GM21737 (cell line): ENCODE data around the gene KLK13.

Experiments used
- ATAC-seq: cut with Tn5 transposase; IDR thresholded peaks from one replicate; pipeline ENCODE4 v1.9.1; 2021; ENCODE audit warnings: mild to moderate bottlenecking, moderate library complexity; ENCODE audit not compliant: unreplicated experiment

Gene KLK13

DNA sequence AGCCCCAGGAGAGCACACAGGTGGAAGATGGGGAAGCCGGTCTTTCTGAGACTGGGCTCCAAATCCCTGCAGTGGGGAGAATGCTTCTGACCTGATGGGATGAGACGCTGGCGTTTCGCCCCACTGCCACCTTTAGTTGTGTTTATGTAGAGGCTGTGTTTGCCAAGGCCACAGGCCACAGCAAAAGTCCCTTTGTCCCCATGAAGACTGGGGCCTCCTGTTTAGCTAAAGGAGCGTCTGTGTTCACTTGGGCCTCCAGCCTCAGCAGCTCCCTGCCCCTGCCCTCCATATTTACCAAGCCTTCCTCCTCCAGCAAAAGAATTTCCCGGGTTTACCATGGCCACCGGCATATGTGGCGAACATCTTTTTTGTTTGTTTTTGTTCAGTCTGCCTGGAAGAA lies 28.2 kb upstream of the KLK13 start:
- ATAC-seq = no peak

DNA sequence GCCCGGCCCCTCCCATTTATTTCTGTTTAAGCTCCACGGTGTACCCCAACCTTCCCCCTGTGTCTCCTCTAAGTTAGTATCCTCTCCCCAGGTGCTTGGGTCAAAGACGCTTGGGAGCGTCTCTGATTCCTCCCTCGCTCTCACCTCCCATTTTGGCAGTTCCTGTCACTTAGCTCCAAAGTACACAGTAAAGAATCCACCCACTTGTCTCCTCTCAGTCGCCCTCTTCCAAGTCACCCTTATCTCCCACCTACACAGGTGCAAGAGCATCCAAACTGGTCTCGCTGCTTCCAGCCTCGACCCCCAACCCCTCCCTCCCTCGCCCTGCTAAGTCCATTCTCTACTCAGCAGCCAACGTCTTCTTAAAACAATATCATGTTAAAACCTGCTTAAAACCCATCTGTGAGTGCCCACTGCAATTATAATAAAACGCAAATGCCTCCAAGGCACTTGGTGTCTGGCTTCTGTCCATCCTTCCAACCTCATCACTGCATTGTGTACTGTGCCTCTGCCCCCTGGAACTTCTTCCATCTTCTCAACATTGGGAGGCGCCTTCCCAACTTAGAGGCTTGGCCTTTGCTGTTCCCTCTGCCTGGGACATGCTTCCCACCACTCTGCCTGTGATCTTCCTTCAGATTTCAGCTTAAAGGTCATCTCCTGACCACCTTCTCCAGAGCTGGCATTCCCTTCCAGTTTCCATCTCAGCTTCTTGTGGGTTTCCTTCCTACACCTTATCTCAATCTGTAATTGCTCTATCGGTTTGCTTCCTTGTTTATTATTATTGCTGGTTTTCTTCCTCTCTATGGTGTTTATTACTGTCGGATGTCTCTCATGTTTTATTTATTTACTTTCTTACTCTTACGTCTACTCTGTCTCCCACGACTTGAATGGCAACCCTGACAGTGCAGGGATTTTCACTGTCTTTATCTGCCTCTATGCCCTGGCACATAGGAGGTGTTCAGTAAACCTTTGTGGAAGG lies 27.3 kb upstream of the KLK13 start:
- no peak for ATAC-seq

DNA sequence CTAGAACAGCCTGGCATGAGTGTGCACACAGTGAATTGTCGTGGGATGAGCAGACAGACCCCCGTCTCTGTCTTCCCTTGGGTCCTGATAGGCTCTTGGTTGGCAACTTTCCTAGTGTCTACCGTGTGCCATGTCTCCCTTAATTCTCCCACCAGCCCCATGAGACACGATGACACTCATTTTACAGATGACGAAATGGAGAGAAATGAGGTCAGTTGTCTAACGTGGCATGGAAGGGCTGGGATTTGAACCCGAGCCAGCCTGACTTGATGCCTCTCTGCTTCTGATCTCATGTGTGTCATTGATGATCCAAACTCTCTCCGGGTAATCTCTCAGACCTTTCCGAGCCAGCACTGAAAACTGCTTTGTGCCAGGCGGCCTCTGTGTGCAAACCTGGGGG lies 26.2 kb upstream of the KLK13 start:
- ATAC-seq = no peak

DNA sequence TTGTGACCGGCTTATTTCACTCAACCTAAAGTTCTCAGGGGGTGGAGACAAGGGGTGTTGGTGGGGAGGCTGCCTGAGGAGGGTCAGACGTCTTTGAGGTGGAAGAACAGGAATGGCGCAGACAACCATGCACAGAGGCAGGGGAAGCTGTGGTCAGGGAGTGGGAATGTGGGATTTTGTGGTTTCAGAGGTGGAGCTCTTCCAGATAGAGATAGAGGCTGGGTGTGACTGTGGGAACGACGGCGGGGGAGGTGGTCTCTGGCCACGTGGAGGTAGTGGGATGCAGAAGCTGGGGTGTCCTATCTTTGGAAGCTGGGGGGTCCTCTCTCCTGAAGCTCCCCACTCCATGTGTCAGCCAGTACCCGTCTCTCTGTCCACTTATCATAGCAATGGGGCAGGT lies 25.6 kb upstream of the KLK13 start:
- no peak for ATAC-seq

DNA sequence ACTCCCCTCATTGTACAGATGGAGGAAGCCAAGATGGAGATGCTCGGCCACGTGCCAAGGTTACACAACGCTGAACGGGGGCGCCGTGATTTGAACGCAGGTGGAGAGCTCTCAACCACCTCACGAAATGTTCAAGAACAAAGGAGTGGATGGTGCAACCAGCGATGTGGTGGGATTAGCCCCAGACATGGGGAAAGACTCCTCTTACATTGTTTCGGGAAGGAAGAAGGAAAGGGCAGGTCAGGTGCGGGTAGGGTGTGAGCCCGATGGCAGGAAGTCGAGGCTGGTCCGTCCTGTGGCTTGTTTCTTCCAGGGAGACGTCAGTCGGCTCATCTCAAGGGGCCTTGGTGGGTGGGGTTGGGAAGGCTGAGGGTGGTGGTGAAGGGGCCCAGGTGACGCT lies 24.9 kb upstream of the KLK13 start:
- no peak for ATAC-seq

DNA sequence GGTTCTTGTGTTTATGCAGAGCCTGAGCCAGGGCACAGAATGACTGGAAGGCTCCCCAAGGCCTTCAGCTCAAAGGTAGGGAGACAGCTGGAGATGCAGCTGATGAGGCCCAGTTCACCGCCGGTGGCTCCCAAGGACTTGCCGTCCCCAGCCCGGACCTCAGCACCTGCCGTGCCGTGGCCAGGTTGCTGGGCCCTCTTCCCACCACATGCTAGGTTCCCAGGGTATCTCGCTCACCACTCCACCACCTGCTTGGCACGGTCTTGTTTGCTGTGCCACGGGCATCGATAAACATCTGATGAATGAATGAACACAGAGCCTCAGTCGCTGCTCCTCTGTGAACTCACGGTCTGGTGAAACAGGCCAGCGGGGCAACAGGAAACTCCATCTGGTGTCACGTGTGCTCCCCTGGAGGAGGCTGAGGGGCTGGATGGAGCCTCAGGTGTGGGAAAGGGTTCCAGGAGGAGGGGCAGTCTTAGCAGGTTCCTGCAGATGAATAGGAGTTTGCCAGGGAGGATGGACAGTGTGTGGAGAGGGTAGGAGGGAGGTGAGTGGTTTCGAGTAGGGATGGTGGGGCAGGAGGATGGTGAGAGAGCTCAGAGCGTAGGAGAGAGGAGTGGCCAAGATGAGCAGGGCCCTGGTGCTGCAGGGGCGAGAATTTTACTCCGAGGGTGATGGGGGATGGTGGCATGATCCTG lies 21.4 kb upstream of the KLK13 start:
- no peak for ATAC-seq

DNA sequence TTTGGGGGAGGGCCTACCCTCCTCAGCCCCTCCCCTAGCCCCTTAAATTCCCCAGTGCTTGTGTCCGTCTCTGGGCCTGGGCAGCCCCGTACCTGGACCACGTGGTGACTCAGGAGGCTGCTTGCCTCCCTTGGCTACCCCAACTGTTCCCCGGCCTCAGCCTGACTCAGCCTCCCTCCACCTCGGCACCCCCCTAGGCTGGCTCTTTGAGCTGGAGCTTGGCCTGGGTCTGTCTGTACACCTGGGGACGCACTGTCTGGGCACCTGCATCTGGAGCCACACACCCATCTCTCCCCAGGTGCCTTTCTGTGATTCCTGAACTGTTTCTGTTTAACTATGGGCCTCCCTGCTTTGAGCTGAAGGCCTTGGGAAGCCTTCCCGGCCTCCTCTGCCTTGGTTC lies 19.6 kb upstream of the KLK13 start:
- no peak for ATAC-seq

DNA sequence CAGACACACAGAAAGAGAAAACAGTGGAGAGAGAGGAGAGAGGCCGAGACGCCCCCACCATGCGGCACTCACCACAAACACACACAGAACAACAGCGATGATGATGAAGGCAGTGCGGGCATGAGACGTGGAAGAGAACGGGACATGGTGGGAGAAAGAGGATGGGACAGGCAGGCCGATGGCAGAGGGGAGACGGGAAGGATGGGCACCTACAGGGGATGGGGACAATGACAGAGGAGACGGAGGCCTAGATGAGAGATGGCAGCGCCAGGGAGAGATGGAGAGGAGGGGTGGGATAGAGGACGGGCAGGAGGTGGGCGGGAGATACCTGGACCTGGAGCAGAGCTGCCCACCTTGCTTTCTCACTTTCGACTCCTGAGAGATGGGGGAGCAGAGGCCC lies 18.9 kb upstream of the KLK13 start:
- ATAC-seq = no peak

DNA sequence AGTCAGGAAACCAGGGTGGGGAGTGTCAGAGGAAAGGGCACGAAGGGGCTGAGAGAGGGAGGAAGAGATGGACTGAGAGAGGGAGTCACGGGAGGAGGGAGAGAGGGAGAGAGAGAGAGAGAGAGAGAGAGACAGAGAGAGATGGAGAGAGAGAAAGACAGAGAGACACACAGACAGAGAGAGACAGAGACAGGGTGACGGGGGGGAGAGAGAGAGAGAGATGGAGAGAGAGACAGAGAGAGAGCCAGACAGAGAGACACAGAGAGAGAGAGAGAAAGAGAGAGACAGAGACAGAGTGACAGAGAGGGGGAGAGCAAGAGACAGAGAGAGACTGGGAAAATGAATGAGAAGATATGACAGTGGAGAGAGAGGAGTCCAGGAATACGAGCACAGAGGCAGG lies 18.3 kb upstream of the KLK13 start:
- no peak for ATAC-seq

DNA sequence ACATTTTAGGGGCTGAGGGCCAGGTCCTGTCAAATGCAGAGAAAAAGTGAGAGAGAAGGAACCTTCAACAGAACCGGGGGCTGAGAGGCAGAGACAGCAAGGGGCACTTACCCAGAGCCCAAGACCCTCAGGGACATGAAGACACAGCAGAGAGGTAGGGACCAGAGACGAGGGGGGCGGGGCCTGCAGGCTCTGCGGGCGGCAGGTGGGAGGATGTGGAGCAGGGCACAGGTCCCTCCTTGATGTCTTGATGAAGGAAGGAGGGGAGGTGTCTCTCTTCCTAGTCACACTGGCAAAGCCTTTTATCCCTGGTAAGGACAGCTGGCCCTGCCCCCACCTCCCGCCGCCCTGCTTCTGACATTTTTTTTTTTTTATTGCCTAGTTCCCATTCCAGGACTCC lies 17.7 kb upstream of the KLK13 start, which contains the start of gene KLK14:
Gene KLK14, minus strand, starts transcription at position 277 of the 400 bp plus-strand sequence. Its CDS starts 273 bp downstream, at position 4.
- ATAC-seq = no peak

DNA sequence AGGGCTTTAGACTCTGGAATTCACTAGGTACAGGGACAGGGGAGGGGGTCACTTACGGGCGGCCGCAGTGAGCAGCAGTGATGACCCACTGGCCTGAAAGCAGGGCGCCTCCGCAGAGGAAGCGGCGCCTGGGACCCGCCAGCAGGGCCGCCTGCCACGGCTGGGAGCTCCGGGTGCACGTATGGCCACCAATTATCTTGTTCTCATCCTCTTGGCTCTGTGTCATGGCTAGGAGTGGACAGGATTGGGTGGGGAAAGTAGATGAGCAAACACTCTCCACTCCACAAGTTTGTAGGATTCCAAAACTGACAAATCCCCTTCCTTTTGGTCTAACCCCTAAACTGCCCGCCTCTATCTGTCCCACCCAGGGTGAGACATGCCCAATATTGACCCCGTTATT lies 16.6 kb upstream of the KLK13 start:
- ATAC-seq = no peak

DNA sequence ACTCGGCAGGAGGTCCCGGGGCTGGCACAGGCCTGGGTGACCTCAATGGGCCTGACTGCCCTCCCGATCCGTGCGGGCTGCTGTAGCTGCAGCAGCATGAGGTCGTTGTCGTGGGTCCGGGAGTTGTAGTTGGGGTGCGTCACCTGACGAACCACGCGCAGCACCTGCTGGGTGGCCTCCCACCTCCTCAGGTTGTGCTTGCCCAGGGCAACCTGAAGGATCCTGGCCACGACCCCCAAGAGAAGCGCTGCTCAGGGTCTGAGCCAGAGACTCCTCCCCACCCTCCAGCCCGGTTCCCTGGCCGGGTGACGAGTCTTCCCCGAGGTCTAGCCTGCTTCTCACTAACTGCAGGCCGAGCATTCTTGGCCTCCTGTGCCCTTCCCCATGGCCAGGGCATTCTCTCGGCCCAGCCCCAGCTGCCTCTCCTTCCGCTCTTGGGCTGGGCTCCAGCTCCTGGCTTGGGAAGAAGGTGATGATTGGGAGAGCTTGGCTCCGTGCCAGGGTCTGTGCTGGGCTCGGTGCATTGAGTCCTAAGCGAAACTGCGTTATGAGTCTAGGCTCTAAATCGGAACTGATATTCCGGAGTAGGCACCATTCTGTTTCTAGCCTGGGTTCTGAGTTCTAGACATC lies 14.7 kb upstream of the KLK13 start:
- ATAC-seq = no peak

DNA sequence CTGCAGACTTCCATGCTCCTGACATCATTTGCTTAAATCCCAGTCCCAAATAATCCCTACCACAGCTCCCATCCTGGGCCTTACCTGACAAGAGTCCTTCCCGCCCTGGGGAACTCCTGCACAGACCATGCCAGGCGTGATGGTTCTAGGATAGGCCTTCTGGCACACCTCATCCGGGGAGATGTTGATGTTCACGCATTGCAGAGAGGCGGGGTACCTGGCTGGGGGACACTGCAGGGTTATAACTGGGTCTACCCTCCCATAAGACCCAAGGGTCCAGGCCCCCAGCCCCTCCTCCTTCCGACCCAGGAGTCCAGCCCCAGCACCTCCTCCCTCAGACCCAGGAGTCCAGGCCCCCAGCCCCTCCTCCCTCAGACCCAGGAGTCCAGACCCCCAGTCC lies 13.8 kb upstream of the KLK13 start:
- no peak for ATAC-seq

DNA sequence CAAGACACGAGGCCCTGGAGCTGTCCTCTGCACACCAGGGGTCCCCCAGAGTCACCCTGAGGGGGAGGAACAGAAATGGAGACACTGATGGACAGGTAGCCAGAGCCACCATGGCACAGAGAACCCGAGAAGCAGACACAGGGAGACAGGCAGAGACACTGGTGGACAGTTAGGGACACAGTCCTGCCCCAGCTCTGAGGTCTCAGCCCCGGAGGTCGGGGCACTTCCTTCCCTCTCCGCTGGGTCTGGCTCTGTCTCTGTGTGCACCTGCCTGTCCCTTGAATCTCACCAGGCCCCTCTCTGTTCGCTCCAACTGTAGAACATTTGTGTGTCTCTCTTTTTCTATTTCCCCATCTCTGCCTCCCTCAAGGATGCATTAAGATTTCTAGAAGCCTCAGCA lies 13.2 kb upstream of the KLK13 start:
- no peak for ATAC-seq

DNA sequence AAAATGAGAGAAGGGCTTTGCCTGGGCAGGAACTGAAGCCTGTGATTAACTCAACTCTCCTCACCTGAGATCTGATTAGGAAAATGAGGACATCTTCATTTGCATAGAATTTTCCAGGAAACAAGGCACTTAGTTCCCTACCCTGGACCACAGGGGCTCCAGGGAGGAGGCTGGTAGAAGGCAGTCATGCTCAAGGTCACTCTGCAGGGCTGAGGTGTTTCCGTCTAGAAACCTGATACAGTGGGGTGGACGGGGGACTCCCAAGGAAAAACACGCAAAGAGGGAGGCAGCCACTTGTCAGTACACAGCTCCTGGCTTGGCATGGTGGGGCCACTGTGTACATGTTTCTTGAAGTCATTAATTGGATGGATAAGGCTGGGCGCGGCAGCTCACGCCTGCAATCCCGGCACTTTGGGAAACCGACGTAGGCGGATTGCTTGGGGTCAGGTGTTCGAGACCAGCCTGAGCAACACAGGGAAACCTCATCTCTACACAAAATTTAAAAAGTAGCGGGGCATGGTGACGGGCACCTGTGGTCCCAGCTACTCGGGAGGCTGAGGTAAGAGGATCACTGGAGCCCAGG lies 11.8 kb upstream of the KLK13 start:
- ATAC-seq = no peak

DNA sequence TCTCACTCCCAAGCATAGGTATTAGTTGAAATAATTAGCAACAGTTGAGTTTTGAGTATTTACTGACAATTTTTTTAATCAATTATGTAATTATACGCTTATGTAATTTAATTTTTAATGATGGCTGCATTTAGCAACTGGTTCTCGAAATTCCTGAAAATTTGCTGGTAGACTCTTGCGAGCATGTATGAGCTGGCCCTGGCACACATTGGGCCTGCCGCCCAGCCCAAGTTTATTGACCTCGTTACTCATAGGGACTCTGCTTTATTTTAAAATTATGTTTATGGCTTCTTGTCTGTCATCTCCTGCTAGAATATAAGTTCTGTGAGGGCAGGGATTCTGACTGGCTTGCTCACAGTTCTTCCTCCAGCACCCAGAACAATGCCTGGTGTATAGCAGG lies 11.1 kb upstream of the KLK13 start:
- no peak for ATAC-seq

DNA sequence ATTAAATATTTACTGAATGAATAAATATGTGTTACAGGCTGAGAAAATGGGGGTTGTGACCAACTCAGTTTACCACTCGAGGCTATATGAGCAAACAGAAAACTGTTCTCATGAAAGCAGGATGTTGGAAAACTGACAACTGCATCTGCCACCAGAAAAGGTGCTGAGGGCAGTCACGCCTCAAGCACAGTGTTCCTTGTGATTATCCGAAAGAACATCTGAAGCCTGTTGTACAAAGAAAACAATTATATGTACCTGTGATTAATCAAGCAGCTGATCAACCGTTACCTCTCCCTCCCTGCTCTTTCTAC lies 6.2 kb upstream of the KLK13 start:
- ATAC-seq = no peak

DNA sequence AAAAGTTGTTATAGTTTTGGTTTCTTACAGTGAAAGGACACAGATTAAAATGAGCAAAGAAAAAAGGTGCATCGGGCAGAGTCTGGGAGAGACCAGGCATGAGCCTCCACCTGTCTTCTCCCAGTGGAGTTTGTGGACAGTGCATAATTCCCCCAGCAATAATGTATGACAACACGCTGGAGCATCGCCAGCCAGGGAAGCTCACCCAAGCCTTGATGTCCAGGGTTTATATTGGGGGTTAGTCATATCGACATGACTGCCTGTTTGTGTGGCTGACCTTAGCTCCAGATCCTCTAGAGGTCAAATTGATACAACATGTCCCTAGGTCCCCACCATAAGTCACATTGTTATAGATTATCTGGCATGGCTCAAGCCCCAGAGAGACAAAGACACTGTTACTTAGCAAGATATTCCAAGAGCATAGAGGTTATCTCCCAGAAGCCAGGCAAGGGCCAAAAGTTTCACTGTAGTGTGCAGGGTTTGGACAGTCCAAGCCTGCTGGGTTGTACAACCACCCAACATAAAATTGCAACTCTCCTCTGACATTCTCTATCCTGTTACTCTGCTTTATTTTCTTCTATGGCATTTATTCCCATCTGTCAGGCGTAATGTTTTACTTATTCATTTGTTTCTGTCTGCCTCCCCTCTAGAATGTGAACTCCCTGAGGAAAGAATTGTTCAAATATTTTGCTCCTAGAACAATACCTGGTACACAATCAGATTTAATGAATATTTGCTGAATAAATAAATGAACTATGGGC lies 5.6 kb upstream of the KLK13 start:
- ATAC-seq = no peak

DNA sequence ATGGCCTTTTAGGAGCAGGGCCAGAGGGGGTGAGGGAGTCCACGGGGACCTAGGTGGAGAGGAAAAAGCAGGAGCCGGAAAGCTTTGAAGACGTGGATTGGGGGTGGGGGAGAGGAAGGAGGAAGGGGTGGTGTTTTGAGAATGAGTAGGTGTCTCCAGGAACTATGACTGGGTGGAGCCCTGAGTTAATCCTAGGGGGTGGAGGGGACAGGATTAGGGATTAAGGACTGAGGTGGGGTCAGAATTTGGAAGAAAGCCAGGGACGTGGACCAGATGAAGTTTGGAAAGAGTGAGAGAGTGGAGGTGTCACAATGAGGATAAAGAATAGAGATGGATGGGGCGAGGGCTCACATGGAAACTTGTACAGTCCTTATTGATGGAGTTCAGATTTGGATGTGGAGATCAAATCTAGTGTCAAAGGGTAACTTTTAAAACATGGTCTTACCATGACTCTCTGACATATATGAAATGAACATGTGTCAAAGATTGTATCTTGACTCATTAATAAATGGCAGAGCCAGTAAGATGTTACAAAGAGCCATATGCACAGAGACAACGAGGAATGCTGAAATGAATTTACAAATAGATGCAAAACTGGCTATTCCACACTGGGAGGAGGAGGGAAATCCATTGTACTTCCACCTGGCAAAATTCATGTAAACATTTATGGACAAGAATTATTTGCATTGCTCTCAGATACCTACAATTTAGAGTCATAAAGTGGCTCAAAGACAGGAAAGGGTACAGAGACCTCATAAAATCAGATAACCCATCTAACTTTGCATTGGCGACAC lies 1.7 kb upstream of the KLK13 start:
- no peak for ATAC-seq
